Loucy (cell line): ENCODE data around the gene EMC10.

Experiments used
- H2AFZ ChIP-seq: fragments of 200-600 bp; sonication (generic); 2 replicates; pipeline ENCODE4 v1.6.0; 2016; ENCODE audit warnings: antibody characterized with exemption, mild to moderate bottlenecking, low read length, moderate library complexity
- H3F3A ChIP-seq: fragments of 200-600 bp; 2 replicates; pipeline ENCODE4 v1.6.0; 2016; ENCODE audit warnings: antibody characterized with exemption, low read depth, mild to moderate bottlenecking
- H3K27me3 ChIP-seq: fragments of 200-600 bp; sonication (generic); 2 replicates; pipeline ENCODE4 v1.6.1; 2014; ENCODE audit warnings: low read length, mild to moderate bottlenecking; ENCODE audit not compliant: insufficient read depth, poor library complexity, severe bottlenecking
- H3K36me3 ChIP-seq: fragments of 200-600 bp; sonication (generic); 2 replicates; pipeline ENCODE4 v1.6.1; 2016; ENCODE audit warnings: low read length; ENCODE audit not compliant: insufficient read depth
- H3K4me1 ChIP-seq: fragments of 200-600 bp; sonication (generic); 2 replicates; pipeline ENCODE4 v1.5.1; 2014; ENCODE audit warnings: low read length, mild to moderate bottlenecking; ENCODE audit not compliant: insufficient read depth, poor library complexity, severe bottlenecking
- H3K4me2 ChIP-seq: fragments of 200-600 bp; sonication (generic); 2 replicates; pipeline ENCODE4 v1.6.0; 2014; ENCODE audit warnings: antibody characterized with exemption, low read length, low read depth, mild to moderate bottlenecking; ENCODE audit not compliant: poor library complexity, severe bottlenecking
- H3K4me3 ChIP-seq: fragments of 200-600 bp; sonication (generic); 2 replicates; pipeline ENCODE4 v1.5.1; 2014; ENCODE audit warnings: low read length, mild to moderate bottlenecking, mixed read lengths; ENCODE audit not compliant: poor library complexity, severe bottlenecking
- H3K79me2 ChIP-seq: fragments of 200-600 bp; sonication (generic); 2 replicates; pipeline ENCODE4 v1.6.1; 2014; ENCODE audit warnings: low read length; ENCODE audit not compliant: insufficient read depth
- H3K9ac ChIP-seq: fragments of 200-600 bp; sonication (generic); 2 replicates; pipeline ENCODE4 v1.6.0; 2014; ENCODE audit warnings: mild to moderate bottlenecking, low read depth, low read length, moderate library complexity; ENCODE audit not compliant: poor library complexity, severe bottlenecking
- H3K9me2 ChIP-seq: fragments of 200-600 bp; sonication (generic); replicated peaks from 2 replicates; pipeline ENCODE4 v1.6.1; 2016; ENCODE audit warnings: low read depth, low read length, mixed read lengths
- H3K9me3 ChIP-seq: fragments of 200-600 bp; sonication (generic); 2 replicates; pipeline ENCODE4 v1.6.1; 2014; ENCODE audit warnings: mild to moderate bottlenecking, antibody characterized with exemption, low read length, low read depth; ENCODE audit not compliant: insufficient read depth
- H4K20me1 ChIP-seq: fragments of 200-600 bp; sonication (generic); 2 replicates; pipeline ENCODE4 v1.6.0; 2014; ENCODE audit warnings: antibody characterized with exemption, low read length, mild to moderate bottlenecking; ENCODE audit not compliant: insufficient read depth, poor library complexity, severe bottlenecking
- EZH2phosphoT487 ChIP-seq: fragments of 200-600 bp; IDR thresholded peaks from 2 replicates; pipeline ENCODE4 v1.6.1; 2018; ENCODE audit warnings: antibody characterized with exemption, mild to moderate bottlenecking, moderate library complexity, borderline replicate concordance
- TF ChIP-seq, protein P1 (sequence below): fragments of 200-600 bp; sonication (generic); conservative IDR thresholded peaks from 2 replicates; pipeline ENCODE4 v1.5.1; 2014; ENCODE audit warnings: mild to moderate bottlenecking, antibody characterized with exemption, low read length

EMC10 gene

GRCh38 chr19:50490991-50491472, 14.7 kb downstream of the EMC10 start:
- Histone ChIP-seq H3K9me3 (peaks cover 3% of the 10 kb centered on the region; the same call in 1 of the 2 replicates), H3K4me2 (no peak overlapping the region), H3K9ac (no peak overlapping the region), H4K20me1 (no peaks in the 10 kb centered on the region), H3K4me1 (no peaks in the 10 kb centered on the region), H3K79me2 (no peaks in the 10 kb centered on the region), H3F3A (no peaks in the 10 kb centered on the region), H3K9me2 (no peaks in the 10 kb centered on the region), H2AFZ (no peak overlapping the region), H3K36me3 (no peaks in the 10 kb centered on the region), H3K4me3 (no peak overlapping the region), H3K27me3 (no peaks in the 10 kb centered on the region)
- TF ChIP-seq EZH2phosphoT487: no peak
- TF ChIP-seq, protein P1, sequence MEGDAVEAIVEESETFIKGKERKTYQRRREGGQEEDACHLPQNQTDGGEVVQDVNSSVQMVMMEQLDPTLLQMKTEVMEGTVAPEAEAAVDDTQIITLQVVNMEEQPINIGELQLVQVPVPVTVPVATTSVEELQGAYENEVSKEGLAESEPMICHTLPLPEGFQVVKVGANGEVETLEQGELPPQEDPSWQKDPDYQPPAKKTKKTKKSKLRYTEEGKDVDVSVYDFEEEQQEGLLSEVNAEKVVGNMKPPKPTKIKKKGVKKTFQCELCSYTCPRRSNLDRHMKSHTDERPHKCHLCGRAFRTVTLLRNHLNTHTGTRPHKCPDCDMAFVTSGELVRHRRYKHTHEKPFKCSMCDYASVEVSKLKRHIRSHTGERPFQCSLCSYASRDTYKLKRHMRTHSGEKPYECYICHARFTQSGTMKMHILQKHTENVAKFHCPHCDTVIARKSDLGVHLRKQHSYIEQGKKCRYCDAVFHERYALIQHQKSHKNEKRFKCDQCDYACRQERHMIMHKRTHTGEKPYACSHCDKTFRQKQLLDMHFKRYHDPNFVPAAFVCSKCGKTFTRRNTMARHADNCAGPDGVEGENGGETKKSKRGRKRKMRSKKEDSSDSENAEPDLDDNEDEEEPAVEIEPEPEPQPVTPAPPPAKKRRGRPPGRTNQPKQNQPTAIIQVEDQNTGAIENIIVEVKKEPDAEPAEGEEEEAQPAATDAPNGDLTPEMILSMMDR: no peak

DNA sequence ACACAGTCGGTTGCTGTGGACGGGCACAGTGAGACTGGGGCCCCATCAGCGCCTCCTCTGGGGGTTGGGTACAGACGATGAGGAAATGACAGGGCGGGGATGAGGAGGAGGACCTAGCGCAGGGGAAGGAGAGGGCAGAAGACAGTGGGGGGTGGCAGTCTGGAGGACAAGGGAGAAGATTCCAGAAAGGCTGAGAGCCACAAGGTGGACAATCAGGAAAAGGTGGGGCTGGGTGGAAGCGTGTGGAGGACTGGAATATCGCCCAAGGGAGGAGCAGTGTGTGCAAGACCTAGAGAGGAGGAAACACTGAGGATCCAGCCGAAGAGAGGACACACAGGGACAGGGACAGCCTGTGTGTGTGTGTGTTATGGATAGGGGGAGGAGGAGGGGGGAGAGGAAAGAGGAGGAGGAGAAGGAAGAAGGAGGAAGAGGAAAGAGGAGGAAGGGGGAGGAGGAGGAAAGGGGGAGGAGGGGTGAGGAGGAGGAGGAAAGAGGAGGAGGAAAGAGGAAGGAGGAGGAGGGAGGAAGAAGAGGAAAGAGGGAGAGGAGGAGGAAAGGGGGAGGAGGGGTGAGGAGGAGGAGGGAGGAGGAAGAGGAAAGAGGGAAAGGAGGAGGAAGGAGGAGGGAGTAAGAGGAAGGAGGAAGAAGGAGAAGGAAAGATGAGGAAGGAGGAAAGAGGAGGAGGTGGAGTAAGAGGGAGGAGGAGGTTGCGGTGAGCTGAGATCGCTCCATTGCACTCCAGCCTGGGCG, 16.2 kb downstream of the EMC10 start:
- Histone ChIP-seq H3K36me3 (no peaks in the 10 kb centered on the region), H3K27me3 (no peaks in the 10 kb centered on the region)

GRCh38 chr19:50493171-50493570, 16.9 kb downstream of the EMC10 start:
- Histone ChIP-seq H3K9me3 (peaks cover 3% of the 10 kb centered on the region; the same call in 1 of the 2 replicates), H3K4me3 (no peak overlapping the region), H3K79me2 (no peaks in the 10 kb centered on the region), H3K4me1 (no peaks in the 10 kb centered on the region), H3K4me2 (no peak overlapping the region), H3K27me3 (peaks cover 2% of the 10 kb centered on the region), H3K9ac (no peak overlapping the region), H3K9me2 (no peaks in the 10 kb centered on the region), H2AFZ (no peak overlapping the region), H4K20me1 (no peaks in the 10 kb centered on the region), H3F3A (no peaks in the 10 kb centered on the region), H3K36me3 (no peaks in the 10 kb centered on the region)
- TF ChIP-seq, protein P1: no peak
- TF ChIP-seq EZH2phosphoT487: no peak

More for the DNA sequence above, 16.2 kb downstream of the EMC10 start:
- Histone ChIP-seq H3K9me2 (no peaks in the 10 kb centered on the region), H3K9me3 (peaks cover 3% of the 10 kb centered on the region; the same call in 1 of the 2 replicates), H3K79me2 (no peaks in the 10 kb centered on the region), H3K9ac (no peak overlapping the region), H3K4me2 (no peak overlapping the region), H2AFZ (no peak overlapping the region), H3K4me3 (no peak overlapping the region), H3K4me1 (no peaks in the 10 kb centered on the region), H3F3A (no peaks in the 10 kb centered on the region), H4K20me1 (no peaks in the 10 kb centered on the region)
- TF ChIP-seq EZH2phosphoT487: no peak
- TF ChIP-seq, protein P1: no peak
